ENCODE results near the gene NOTCH3. TPM values are rescaled to one million over a fixed set of nuclear protein-coding genes. Genes with fewer than 3 reads are reported as not detected.

The NOTCH3 gene
- total and polyA plus RNA-seq, 2 of the 8 experiments (the other 6 are each of a cell fraction or from before 2014, with no cell fraction given): 37.5 to 107 TPM

DNA sequence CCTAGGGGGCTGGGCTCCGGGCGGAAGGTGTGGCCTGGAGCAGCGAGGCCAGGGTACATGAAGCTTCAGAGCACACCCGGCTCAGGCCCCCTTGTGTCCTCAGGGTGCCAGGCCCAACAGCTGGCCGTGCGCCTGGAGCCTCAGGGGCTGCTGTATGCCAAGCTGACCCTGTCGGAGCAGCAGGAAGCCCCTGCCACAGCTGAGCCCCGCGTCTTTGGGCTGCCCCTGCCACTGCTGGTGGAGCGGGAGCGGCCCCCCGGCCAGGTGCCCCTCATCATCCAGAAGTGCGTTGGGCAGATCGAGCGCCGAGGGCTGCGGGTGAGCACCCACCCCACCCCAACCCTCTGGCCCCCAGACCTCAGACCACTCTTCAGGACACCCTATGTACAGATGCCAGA is 90.4 kb downstream of the NOTCH3 start:
- Histone ChIP-seq H2BK15ac (ENCODE audit: low read length) (no peak overlapping the region), H2BK5ac (ENCODE audit: low read depth, low read length) (no peak overlapping the region), H3K18ac (ENCODE audit: extremely low read depth, low read length) (no peak overlapping the region), H2BK12ac (ENCODE audit: low read depth, low read length) (no peak overlapping the region), H2AK5ac (ENCODE audit: low read depth, low read length) (no peak overlapping the region), H3K27ac (ENCODE audit: low read depth, low read length) (no peak overlapping the region), H3K23ac (ENCODE audit: insufficient read length) (no peak overlapping the region), H4K8ac (ENCODE audit: extremely low read depth, insufficient read depth, low read length) (no peak overlapping the region), H3K36me3 (ENCODE audit: control insufficient read depth in 2 of 4, insufficient read depth in 4 of 4, low read length in 3 of 4) (peaks cover 17 to 53% (median 38%) of the 10 kb centered on the region in 4 experiments), H3K79me1 (ENCODE audit: low read depth, low read length) (no peaks in the 10 kb centered on the region; the same call in 1 of the 2 replicates), H3K9ac (replicated peaks in 1 of 4; ENCODE audit: extremely low read depth in 1 of 4, low read depth in 3 of 4, low read length in 3 of 4) (no peak overlapping the region), H3K14ac (ENCODE audit: insufficient read length) (no peak overlapping the region), H2BK20ac (ENCODE audit: low read length) (no peak overlapping the region), H3K4me2 (ENCODE audit: insufficient read depth in 1 of 2, low read depth in 2 of 2, low read length in 2 of 2) (no peak overlapping the region), H3K79me2 (ENCODE audit: control insufficient read depth in 1 of 2, insufficient read depth in 2 of 2, low read length in 2 of 2) (peaks cover 0 to 11% of the 10 kb centered on the region in 2 experiments; a peak in 2 of 4 replicates), H2AFZ (ENCODE audit: low read length) (no peak overlapping the region), H3K27me3 (replicated peaks in 1 of 4; ENCODE audit: control insufficient read depth in 3 of 4, extremely low read depth in 1 of 4, insufficient read depth in 3 of 4, low read length in 3 of 4) (no peaks in the 10 kb centered on the region), H3K4ac (replicated peaks; ENCODE audit: insufficient read length, low read depth, low read length) (no peak overlapping the region), H3K9me3 (ENCODE audit: insufficient read depth in 2 of 2, low read depth in 1 of 2, low read length in 1 of 2) (no peaks in the 10 kb centered on the region), H3K23me2 (ENCODE audit: low read depth, low read length) (peaks cover 13% of the 10 kb centered on the region), H2BK120ac (replicated peaks; ENCODE audit: low read depth, low read length) (no peak overlapping the region), H3K4me3 (ENCODE audit: extremely low read depth in 1 of 4, insufficient read depth in 2 of 4, low read depth in 3 of 4, low read length in 4 of 4) (no peak overlapping the region), H4K20me1 (replicated peaks in 1 of 2; ENCODE audit: control insufficient read depth in 1 of 2, insufficient read depth in 2 of 2, low read length in 2 of 2) (peaks cover 2 to 7% of the 10 kb centered on the region in 2 experiments), H4K5ac (ENCODE audit: insufficient read length, low read depth, low read length) (no peak overlapping the region), H3K56ac (replicated peaks; ENCODE audit: insufficient read length, low read depth, low read length) (no peak overlapping the region), H4K91ac (replicated peaks; ENCODE audit: insufficient read length, low read length) (no peak overlapping the region), H3K4me1 (replicated peaks in 1 of 4; ENCODE audit: control insufficient read depth in 3 of 4, insufficient read depth in 4 of 4, low read length in 3 of 4) (peaks cover 4 to 10% (median 6%) of the 10 kb centered on the region in 4 experiments)
- ChIA-PET CTCF (ENCODE audit: partially characterized antibody) (interaction anchor here (2.3 to 4.5 kb wide), 3 partner anchors 10 to 14 kb away, joined by 9 to 37 read pairs (median 9); no protein-coding TSS in a partner anchor), POLR2A (ENCODE audit: partially characterized antibody) (interaction anchor here (1.1 to 7.9 kb wide), 4 partner anchors 7 to 48 kb away, joined by 4 to 67 read pairs (median 29); a partner anchor contains a TSS)
- no peak for TF ChIP-seq ASH2L (IDR thresholded peaks at IDR 0.05; ENCODE audit: low read length)
- TF ChIP-seq BCL11A (IDR thresholded peaks at IDR 0.05; ENCODE audit: low read depth in 2 of 2, low read length in 2 of 2): no peak
- no peak for TF ChIP-seq EZH2 (IDR thresholded peaks at IDR 0.05; ENCODE audit: low read depth, low read length, severe bottlenecking)
- no peak for TF ChIP-seq SRF (IDR thresholded peaks at IDR 0.05; ENCODE audit: low read depth, low read length)
- WGBS, 2 experiments (ENCODE audit: extremely low coverage in 1 of 2, insufficient coverage in 1 of 2, insufficient read length in 1 of 2, insufficient replicate concordance in 2 of 2, low coverage in 1 of 2, low lambda C conversion rate in 2 of 2, missing lambda C conversion rate in 1 of 2): 97% methylated on average over 8 of the region's 17 CpGs; no CpG with 5 or more reads in 1 of the 2 experiments
- DNase-seq (ENCODE audit: low read depth in 1 of 2, low spot score in 2 of 2) (no peak), FAIRE-seq (no peak)

Measured in H1 (cell line).